Bronchial epithelial cell (primary cell): ENCODE results near the gene C11orf97. TPM values are rescaled to one million over a fixed set of nuclear protein-coding genes. Genes with fewer than 3 reads are reported as not detected.
"Not testable (repeated sequence)": the region's sequence is repeated elsewhere in the genome, so short reads cannot be mapped to it uniquely, and the experiment has no call there.

Experiments
- DNase-seq: peaks from one replicate; pipeline ENCODE4 v3.0.0-alpha.2; 2010; ENCODE audit warnings: low read depth
- FAIRE-seq: peaks from 2 replicates; lab custom pipeline; 2011; peaks lifted over from hg19 to GRCh38; lab: Jason Lieb, UNC
- H3K27me3 ChIP-seq: 2 replicates; pipeline ENCODE4 v1.5.1; 2011; ENCODE audit warnings: low read length; ENCODE audit not compliant: control insufficient read depth, insufficient read depth
- H3K36me3 ChIP-seq: 2 replicates; pipeline ENCODE4 v1.5.1; 2011; ENCODE audit warnings: low read length; ENCODE audit not compliant: control insufficient read depth, insufficient read depth
- H3K4me3 ChIP-seq: 2 replicates; pipeline ENCODE4 v1.5.1; 2011; ENCODE audit warnings: mild to moderate bottlenecking, low read depth, low read length, control low read depth
- CTCF ChIP-seq: IDR thresholded peaks from 2 replicates; pipeline ENCODE4 v1.5.1; 2011; ENCODE audit warnings: mild to moderate bottlenecking, moderate library complexity, low read length, control low read depth, inconsistent platforms; ENCODE audit not compliant: insufficient read depth, severe bottlenecking
- total RNA-seq: library from RNA; depleted of rRNA; stranded (reverse); fragments of >200 nt; gene quantifications from 2 replicates; pipeline ENCODE4 v1.2.1, GENCODE V29; 2014

The C11orf97 gene
- total RNA-seq, 1 donor from 2014 or later: not detected

- no peak overlapping the region for H3K4me3 ChIP-seq
- peak; percentile 73 for DNase-seq
- H3K27me3 ChIP-seq: no peaks in the 10 kb centered on the region
- FAIRE-seq: no peak
- H3K36me3 ChIP-seq: no peaks in the 10 kb centered on the region
- TF ChIP-seq CTCF: no peak
Measured at GRCh38 chr11:94553938-94554337, 41.7 kb downstream of the C11orf97 start.

- not testable (repeated sequence) for H3K4me3 ChIP-seq, H3K36me3 ChIP-seq, H3K27me3 ChIP-seq, FAIRE-seq, DNase-seq
Measured at GRCh38 chr11:94555752-94556329, 43.6 kb downstream of the C11orf97 start.

- Histone ChIP-seq H3K36me3 (no peaks in the 10 kb centered on the region), H3K4me3 (no peak overlapping the region), H3K27me3 (no peaks in the 10 kb centered on the region)
- TF ChIP-seq CTCF: no peak
- DNase-seq (no peak), FAIRE-seq (no peak)
Measured at GRCh38 chr11:94557421-94557820, 45.2 kb downstream of the C11orf97 start.

GRCh38 chr11:94557992-94558391 is 45.7 kb downstream of the C11orf97 start:
- TF ChIP-seq CTCF: no peak
- no peak overlapping the region for H3K4me3 ChIP-seq
- no peak for FAIRE-seq
- H3K36me3 ChIP-seq: no peaks in the 10 kb centered on the region
- DNase-seq: no peak
- no peaks in the 10 kb centered on the region for H3K27me3 ChIP-seq

GRCh38 chr11:94558468-94558867 is 46.2 kb downstream of the C11orf97 start:
- Histone ChIP-seq H3K36me3 (no peaks in the 10 kb centered on the region), H3K4me3 (no peak overlapping the region), H3K27me3 (no peaks in the 10 kb centered on the region)
- DNase-seq (no peak), FAIRE-seq (no peak)
- TF ChIP-seq CTCF: no peak

GRCh38 chr11:94558932-94559331 is 46.7 kb downstream of the C11orf97 start:
- Histone ChIP-seq H3K36me3 (no peaks in the 10 kb centered on the region), H3K27me3 (no peaks in the 10 kb centered on the region), H3K4me3 (no peak overlapping the region)
- no peak for DNase-seq
- FAIRE-seq: no peak
- TF ChIP-seq CTCF: no peak
